SK-N-MC (cell line): ENCODE measurements around the gene EBP.

Experiments used
- EZH2 ChIP-seq: fragments of 200-600 bp; sonication (generic); IDR thresholded peaks from one replicate; pipeline ENCODE4 v1.6.1; 2017; ENCODE audit warnings: antibody characterized with exemption
- FOXP2 ChIP-seq: optimal IDR thresholded peaks from 2 replicates; pipeline ENCODE3; 2011; ENCODE audit warnings: mild to moderate bottlenecking, moderate library complexity; ENCODE audit not compliant: insufficient read depth; ENCODE audit errors: extremely low read length, control extremely low read depth
- POLR2AphosphoS5 ChIP-seq: IDR thresholded peaks from 2 replicates; pipeline ENCODE4 v1.6.1; 2012; ENCODE audit warnings: mild to moderate bottlenecking, low read depth, low read length, borderline replicate concordance

- TF ChIP-seq POLR2AphosphoS5 (no peak), EZH2 (no peak), FOXP2 (no peak)
These were observed 23.2 kb upstream of the EBP start for GRCh38 chrX:48498374-48498809.
